ENCODE results near the gene CC2D2B. TPM values are rescaled to one million over a fixed set of nuclear protein-coding genes. Genes with fewer than 3 reads are reported as not detected.
A peak's percentile ranks its signal among the peaks of the same experiment; 100 is the strongest.
"Not testable (repeated sequence)": the region's sequence is repeated elsewhere in the genome, so short reads cannot be mapped to it uniquely, and the experiment has no call there.

Gene CC2D2B
- total RNA-seq, 4 donors from 2014 or later, result 0.96 to 1.6 (median 1.1) TPM; not detected in 1

DNA sequence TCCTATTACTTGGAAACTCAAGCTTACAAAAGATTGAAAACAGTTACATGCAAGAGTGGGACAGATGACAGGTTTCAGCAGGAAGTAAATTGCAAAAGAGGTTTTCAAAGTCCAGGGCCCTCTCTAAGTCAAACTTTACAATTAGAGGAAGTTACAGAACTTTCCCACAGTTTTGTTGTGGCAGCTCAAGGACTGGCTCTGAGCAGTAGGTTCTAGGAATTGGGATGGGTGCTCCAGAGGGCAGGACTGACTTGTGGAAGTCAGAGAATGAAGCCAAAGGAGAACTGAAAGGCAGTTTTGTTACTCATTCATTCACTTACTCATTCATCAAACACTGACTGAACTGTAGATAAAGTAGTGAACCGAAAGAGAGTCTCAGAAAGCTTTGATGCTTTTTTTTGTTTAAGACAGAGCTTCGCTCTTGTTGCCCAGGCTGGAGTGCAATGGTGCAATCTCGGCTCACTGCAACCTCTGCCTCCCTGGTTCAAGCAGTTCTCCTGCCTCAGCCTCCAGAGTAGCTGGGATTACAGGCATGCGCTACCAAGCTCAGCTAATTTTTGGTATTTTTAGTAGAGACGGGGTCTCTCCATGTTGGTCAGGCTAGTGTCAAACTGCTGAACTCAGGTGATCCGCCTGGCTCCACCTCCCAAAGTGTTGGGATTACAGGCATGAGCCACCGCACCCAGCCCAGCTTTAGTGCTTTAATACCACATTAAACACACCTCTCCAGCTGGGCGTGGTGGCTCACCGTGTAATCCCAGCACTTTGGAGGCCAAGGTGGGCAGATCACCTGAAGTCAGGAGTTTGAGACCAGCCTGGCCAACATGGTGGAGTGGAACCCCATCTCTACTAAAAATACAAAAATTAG, 68.8 kb downstream of the CC2D2B start:
- intact Hi-C loops (cut with DNase I; ENCODE audit: low total_unique reads), result no loop called here

GRCh38 chr10:95982200-95982599, 74.4 kb downstream of the CC2D2B start:
- 94 to 100% methylated on average over 1 to 2 of the region's 2 CpGs for WGBS, 2 donors (ENCODE audit: low coverage in 1 of 2)
- Histone ChIP-seq H3K9me3 (no peaks in the 10 kb centered on the region), H3K36me3 (no peaks in the 10 kb centered on the region), H3K4me3 (no peak overlapping the region), H3K4me1 (no peaks in the 10 kb centered on the region), H3K27ac (no peak overlapping the region), H3K27me3 (no peaks in the 10 kb centered on the region)
- TF ChIP-seq POLR2A (IDR thresholded peaks at IDR 0.05) (no peak), POLR2AphosphoS5 (IDR thresholded peaks at IDR 0.05) (no peak), EP300 (IDR thresholded peaks at IDR 0.05; ENCODE audit: low read depth) (no peak)
- TF ChIP-seq, protein P1, sequence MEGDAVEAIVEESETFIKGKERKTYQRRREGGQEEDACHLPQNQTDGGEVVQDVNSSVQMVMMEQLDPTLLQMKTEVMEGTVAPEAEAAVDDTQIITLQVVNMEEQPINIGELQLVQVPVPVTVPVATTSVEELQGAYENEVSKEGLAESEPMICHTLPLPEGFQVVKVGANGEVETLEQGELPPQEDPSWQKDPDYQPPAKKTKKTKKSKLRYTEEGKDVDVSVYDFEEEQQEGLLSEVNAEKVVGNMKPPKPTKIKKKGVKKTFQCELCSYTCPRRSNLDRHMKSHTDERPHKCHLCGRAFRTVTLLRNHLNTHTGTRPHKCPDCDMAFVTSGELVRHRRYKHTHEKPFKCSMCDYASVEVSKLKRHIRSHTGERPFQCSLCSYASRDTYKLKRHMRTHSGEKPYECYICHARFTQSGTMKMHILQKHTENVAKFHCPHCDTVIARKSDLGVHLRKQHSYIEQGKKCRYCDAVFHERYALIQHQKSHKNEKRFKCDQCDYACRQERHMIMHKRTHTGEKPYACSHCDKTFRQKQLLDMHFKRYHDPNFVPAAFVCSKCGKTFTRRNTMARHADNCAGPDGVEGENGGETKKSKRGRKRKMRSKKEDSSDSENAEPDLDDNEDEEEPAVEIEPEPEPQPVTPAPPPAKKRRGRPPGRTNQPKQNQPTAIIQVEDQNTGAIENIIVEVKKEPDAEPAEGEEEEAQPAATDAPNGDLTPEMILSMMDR (IDR thresholded peaks at IDR 0.05), result no peak
- intact Hi-C loops (cut with DNase I; ENCODE audit: low total_unique reads), result no loop called here
- in situ Hi-C loops (cut with MboI; ENCODE audit: low pct_ligation_motif_present in 1 of 4, low pct_unique_long_range_greater_than_20kb in 1 of 4, low sequenced_read_pairs in 3 of 4), result no loop called here
- no peak for DNase-seq

More for the DNA sequence above, 68.8 kb downstream of the CC2D2B start:
- Histone ChIP-seq H3K27ac (peak overlapping the region in 1 of 4 donors; percentile 21), H3K9me3 (no peaks in the 10 kb centered on the region), H3K36me3 (no peaks in the 10 kb centered on the region), H3K4me1 (no peaks in the 10 kb centered on the region), H3K27me3 (no peaks in the 10 kb centered on the region), H3K4me3 (no peak overlapping the region)
- in situ Hi-C loops (cut with MboI; ENCODE audit: low pct_ligation_motif_present in 1 of 4, low pct_unique_long_range_greater_than_20kb in 1 of 4, low sequenced_read_pairs in 3 of 4), result no loop called here
- no peak for DNase-seq
- WGBS, 2 donors (ENCODE audit: low coverage in 1 of 2), result 80 to 85% methylated on average over 2 to 8 of the region's 9 CpGs
- no peak for TF ChIP-seq POLR2A (IDR thresholded peaks at IDR 0.05)
- TF ChIP-seq, protein P1 (IDR thresholded peaks at IDR 0.05), result no peak

DNA sequence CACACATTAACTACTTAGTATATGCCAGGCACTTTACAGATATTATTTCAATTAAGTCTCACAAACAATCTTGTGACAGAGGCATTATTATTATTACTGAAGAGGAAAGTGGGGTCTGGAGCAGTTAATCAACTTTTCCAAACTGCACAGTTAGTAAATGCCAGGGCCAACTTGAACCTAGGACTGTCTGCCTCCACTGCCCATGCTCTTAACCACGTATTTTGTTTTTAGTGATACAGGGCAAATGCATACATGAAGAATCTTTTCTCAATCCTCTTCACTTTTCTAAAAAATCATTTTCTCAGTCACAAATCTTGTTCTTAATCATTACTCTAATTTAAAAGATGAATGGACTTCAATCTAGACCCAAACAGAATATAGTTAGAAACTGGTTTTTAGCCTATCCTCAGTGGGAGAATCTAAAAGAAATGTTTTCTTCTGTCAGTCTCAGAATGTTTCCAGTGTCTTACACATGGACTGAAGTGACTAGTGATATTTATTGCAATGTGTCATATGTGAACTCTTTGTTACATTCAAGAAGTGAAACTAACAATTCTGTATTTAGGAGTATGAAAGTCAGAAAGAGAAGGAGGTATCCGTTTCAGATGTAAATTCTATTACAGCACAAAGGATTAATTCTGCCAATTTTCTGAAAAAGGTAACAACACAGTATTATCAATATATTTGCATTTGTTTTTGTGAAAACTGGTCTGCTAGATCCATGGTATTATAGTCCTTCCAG, 80.1 kb downstream of the CC2D2B start:
- in situ Hi-C loops (cut with MboI; ENCODE audit: low pct_ligation_motif_present in 1 of 4, low pct_unique_long_range_greater_than_20kb in 1 of 4, low sequenced_read_pairs in 3 of 4), result no loop called here
- H3K9me3 ChIP-seq, result no peaks in the 10 kb centered on the region
- no peak for DNase-seq
- intact Hi-C loops (cut with DNase I; ENCODE audit: low total_unique reads), result no loop called here
- no peak overlapping the region for H3K27ac ChIP-seq
- TF ChIP-seq POLR2A (IDR thresholded peaks at IDR 0.05) (no peak), POLR2AphosphoS5 (IDR thresholded peaks at IDR 0.05) (no peak), EP300 (IDR thresholded peaks at IDR 0.05; ENCODE audit: low read depth) (no peak)
- TF ChIP-seq, protein P1 (IDR thresholded peaks at IDR 0.05), result no peak
- H3K36me3 ChIP-seq, result no peaks in the 10 kb centered on the region
- WGBS, 2 donors (ENCODE audit: low coverage in 1 of 2), result 39 to 66% methylated on average over 2 of the region's 2 CpGs
- H3K4me3 ChIP-seq, result no peak overlapping the region
- no peaks in the 10 kb centered on the region for H3K27me3 ChIP-seq
- H3K4me1 ChIP-seq, result no peaks in the 10 kb centered on the region

DNA sequence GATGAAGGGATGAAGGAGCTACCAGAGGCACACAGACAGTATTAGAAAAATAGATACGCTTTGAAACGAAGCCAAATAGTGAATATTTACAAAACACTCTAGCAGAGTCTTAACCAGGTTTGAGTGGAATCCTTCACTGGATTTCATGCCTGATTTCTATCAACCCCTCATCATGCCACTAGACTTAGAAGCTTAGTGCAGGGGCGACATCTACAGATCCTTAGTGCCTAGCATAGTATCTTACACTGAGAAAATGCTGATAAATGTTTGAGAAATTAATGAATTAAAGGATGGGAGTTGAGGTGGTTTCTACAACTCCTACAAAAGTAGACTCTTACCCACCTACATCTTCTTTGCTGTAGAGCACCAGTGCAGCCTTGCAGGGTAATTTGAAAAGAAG, 80.9 kb downstream of the CC2D2B start:
- intact Hi-C loops (cut with DNase I; ENCODE audit: low total_unique reads) (no loop called here), in situ Hi-C loops (cut with MboI; ENCODE audit: low pct_ligation_motif_present in 1 of 4, low pct_unique_long_range_greater_than_20kb in 1 of 4, low sequenced_read_pairs in 3 of 4) (no loop called here)
- Histone ChIP-seq H3K36me3 (no peaks in the 10 kb centered on the region), H3K4me1 (no peaks in the 10 kb centered on the region), H3K27ac (no peak overlapping the region), H3K4me3 (no peak overlapping the region), H3K9me3 (no peaks in the 10 kb centered on the region), H3K27me3 (no peaks in the 10 kb centered on the region)
- no peak for DNase-seq
- WGBS, 2 donors (ENCODE audit: low coverage in 1 of 2), result 85 to 89% methylated on average over 3 of the region's 3 CpGs
- TF ChIP-seq POLR2A (IDR thresholded peaks at IDR 0.05), result no peak
- TF ChIP-seq POLR2AphosphoS5 (IDR thresholded peaks at IDR 0.05), result no peak
- TF ChIP-seq, protein P1 (IDR thresholded peaks at IDR 0.05), result no peak
- TF ChIP-seq EP300 (IDR thresholded peaks at IDR 0.05; ENCODE audit: low read depth), result no peak

DNA sequence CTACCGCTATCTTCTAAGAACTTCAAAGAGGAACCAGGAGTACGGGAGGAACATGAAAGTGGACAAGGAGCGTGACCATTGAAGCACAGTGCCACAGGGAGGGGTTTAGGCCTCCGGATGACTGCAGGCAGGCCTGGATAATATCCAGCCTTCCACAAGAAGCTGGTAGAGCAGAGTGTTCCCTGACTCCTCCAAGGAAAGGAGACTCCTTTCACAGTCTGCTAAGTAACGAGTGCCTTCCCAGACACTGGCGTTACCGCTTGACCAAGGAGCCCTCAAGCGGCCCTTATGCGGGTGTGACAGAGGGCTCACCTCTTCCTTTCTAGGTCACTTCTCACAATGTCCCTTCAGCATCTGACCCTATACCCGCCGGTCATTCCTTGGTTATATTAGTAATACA, 86.6 kb downstream of the CC2D2B start:
- H3K27ac ChIP-seq; H3K27me3 ChIP-seq; in situ Hi-C loops (cut with MboI; ENCODE audit: low pct_ligation_motif_present in 1 of 4, low pct_unique_long_range_greater_than_20kb in 1 of 4, low sequenced_read_pairs in 3 of 4); DNase-seq; H3K4me1 ChIP-seq; intact Hi-C loops (cut with DNase I; ENCODE audit: low total_unique reads); H3K4me3 ChIP-seq; H3K36me3 ChIP-seq; H3K9me3 ChIP-seq: not testable (repeated sequence)
- 89 to 98% methylated on average over 8 to 11 of the region's 11 CpGs for WGBS, 2 donors (ENCODE audit: low coverage in 1 of 2)
